HCT116 (cell line): ENCODE measurements around the gene MMP17.

ENCODE experiments used
- CBX3 ChIP-seq: IDR thresholded peaks from 2 replicates; pipeline ENCODE4 v1.6.1; 2012; ENCODE audit warnings: low read depth
- CEBPB ChIP-seq: IDR thresholded peaks from 2 replicates; pipeline ENCODE4 v1.6.1; 2012; ENCODE audit warnings: low read depth
- ELF1 ChIP-seq: IDR thresholded peaks from 2 replicates; pipeline ENCODE4 v1.6.1; 2012; ENCODE audit warnings: low read depth, borderline replicate concordance
- EZH2 ChIP-seq: fragments of 200-600 bp; sonication (generic); IDR thresholded peaks from 2 replicates; pipeline ENCODE4 v1.6.1; 2017; ENCODE audit warnings: antibody characterized with exemption, mixed run types
- EZH2phosphoT487 ChIP-seq: fragments of 200-600 bp; IDR thresholded peaks from 2 replicates; pipeline ENCODE4 v1.6.1; 2018; ENCODE audit warnings: antibody characterized with exemption, borderline replicate concordance
- POLR2A ChIP-seq: IDR thresholded peaks from 2 replicates; pipeline ENCODE4 v1.7.0; 2011; ENCODE audit warnings: borderline replicate concordance; ENCODE audit not compliant: insufficient read depth, insufficient read length; ENCODE audit errors: extremely low read depth
- POLR2AphosphoS5 ChIP-seq: IDR thresholded peaks from 2 replicates; pipeline ENCODE4 v1.6.1; 2011; ENCODE audit warnings: mild to moderate bottlenecking, low read depth, low read length, moderate library complexity
- RAD21 ChIP-seq: IDR thresholded peaks from 2 replicates; pipeline ENCODE4 v1.6.1; 2012; ENCODE audit warnings: low read depth, mild to moderate bottlenecking
- SIN3A ChIP-seq: IDR thresholded peaks from 2 replicates; pipeline ENCODE4 v1.6.1; 2012; ENCODE audit warnings: low read depth
- TCF7L2 ChIP-seq: IDR thresholded peaks from 2 replicates; pipeline ENCODE4 v1.7.0; 2011; ENCODE audit warnings: borderline replicate concordance, inconsistent platforms; ENCODE audit not compliant: insufficient read depth, insufficient read length; ENCODE audit errors: extremely low read depth
- YY1 ChIP-seq: IDR thresholded peaks from 2 replicates; pipeline ENCODE4 v1.6.1; 2011; ENCODE audit warnings: low read length, low read depth, moderate library complexity, mild to moderate bottlenecking; ENCODE audit not compliant: insufficient replicate concordance; ENCODE audit errors: extremely low read depth
- TF ChIP-seq, protein P1 (sequence below), 3 experiments: fragments of 200-600 bp in 1 of 3; sonication (generic) in 1 of 3; IDR thresholded peaks in 2 of 3; conservative IDR thresholded peaks in 1 of 3; 2 replicates each; pipeline ENCODE4 v1.5.1; 2012 to 2017; ENCODE audit warnings: low read depth in 2 of 3, low read length in 2 of 3, antibody characterized with exemption in 1 of 3, borderline replicate concordance in 1 of 3, control low read depth in 1 of 3, mild to moderate bottlenecking in 1 of 3, mixed read lengths in 1 of 3, mixed run types in 1 of 3, moderate library complexity in 1 of 3; ENCODE audit not compliant: insufficient read depth in 1 of 3
- TF ChIP-seq, protein P2 (sequence below): IDR thresholded peaks from 2 replicates; pipeline ENCODE4 v1.6.1; 2012; ENCODE audit warnings: low read depth
- TF ChIP-seq, protein P3 (sequence below): IDR thresholded peaks from 2 replicates; pipeline ENCODE4 v1.6.1; 2012

DNA sequence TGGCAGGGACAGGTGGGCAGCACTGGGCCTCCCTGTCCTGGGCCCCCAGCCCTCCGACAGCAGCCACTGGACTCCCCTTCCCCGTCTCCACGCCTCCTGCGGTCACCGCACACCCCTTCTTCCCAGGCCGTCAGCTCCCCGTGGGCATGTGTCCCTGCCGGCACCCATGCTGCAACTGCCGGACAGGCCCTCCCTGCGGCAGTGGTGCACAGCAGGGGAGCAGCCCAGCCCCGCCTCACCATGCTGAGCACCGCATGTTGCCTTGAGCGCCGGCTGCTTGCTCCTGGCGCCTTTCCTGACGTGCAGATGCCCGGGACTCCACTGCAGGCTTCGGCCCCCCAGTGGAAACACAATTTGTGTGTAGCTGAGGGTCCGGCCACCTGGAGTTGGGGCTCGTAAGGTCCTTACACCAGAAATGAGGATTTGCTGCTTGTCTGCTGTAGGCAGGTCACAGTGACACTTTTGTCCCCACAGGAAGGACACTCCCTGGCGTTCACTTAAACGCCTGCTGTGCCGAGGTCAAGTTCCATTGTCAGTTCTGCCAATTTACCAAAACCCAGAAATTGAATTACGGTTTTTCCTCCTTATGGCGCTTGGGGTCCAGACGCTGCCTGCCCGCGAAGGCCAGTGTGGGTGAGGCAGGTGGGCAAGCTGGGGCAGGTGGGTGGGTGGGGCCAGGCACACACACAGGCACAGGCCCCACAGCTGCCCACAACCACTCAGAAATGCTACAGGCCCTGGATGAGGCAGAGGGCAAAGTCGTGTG is 28.2 kb upstream of the MMP17 start:
- TF ChIP-seq ELF1 = no peak
- no peak for TF ChIP-seq POLR2A
- no peak for TF ChIP-seq CBX3
- TF ChIP-seq, protein P1, sequence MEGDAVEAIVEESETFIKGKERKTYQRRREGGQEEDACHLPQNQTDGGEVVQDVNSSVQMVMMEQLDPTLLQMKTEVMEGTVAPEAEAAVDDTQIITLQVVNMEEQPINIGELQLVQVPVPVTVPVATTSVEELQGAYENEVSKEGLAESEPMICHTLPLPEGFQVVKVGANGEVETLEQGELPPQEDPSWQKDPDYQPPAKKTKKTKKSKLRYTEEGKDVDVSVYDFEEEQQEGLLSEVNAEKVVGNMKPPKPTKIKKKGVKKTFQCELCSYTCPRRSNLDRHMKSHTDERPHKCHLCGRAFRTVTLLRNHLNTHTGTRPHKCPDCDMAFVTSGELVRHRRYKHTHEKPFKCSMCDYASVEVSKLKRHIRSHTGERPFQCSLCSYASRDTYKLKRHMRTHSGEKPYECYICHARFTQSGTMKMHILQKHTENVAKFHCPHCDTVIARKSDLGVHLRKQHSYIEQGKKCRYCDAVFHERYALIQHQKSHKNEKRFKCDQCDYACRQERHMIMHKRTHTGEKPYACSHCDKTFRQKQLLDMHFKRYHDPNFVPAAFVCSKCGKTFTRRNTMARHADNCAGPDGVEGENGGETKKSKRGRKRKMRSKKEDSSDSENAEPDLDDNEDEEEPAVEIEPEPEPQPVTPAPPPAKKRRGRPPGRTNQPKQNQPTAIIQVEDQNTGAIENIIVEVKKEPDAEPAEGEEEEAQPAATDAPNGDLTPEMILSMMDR (IDR thresholded peaks at IDR 0.05 in 2 of 3, conservative IDR thresholded peaks at IDR 0.05 in 1 of 3; ENCODE audit: borderline replicate concordance in 1 of 3, insufficient read depth in 1 of 3, low read depth in 2 of 3, low read length in 2 of 3) = no peak
- TF ChIP-seq POLR2AphosphoS5 = no peak; the same call in 1 of the 2 replicates
- TF ChIP-seq, protein P2, sequence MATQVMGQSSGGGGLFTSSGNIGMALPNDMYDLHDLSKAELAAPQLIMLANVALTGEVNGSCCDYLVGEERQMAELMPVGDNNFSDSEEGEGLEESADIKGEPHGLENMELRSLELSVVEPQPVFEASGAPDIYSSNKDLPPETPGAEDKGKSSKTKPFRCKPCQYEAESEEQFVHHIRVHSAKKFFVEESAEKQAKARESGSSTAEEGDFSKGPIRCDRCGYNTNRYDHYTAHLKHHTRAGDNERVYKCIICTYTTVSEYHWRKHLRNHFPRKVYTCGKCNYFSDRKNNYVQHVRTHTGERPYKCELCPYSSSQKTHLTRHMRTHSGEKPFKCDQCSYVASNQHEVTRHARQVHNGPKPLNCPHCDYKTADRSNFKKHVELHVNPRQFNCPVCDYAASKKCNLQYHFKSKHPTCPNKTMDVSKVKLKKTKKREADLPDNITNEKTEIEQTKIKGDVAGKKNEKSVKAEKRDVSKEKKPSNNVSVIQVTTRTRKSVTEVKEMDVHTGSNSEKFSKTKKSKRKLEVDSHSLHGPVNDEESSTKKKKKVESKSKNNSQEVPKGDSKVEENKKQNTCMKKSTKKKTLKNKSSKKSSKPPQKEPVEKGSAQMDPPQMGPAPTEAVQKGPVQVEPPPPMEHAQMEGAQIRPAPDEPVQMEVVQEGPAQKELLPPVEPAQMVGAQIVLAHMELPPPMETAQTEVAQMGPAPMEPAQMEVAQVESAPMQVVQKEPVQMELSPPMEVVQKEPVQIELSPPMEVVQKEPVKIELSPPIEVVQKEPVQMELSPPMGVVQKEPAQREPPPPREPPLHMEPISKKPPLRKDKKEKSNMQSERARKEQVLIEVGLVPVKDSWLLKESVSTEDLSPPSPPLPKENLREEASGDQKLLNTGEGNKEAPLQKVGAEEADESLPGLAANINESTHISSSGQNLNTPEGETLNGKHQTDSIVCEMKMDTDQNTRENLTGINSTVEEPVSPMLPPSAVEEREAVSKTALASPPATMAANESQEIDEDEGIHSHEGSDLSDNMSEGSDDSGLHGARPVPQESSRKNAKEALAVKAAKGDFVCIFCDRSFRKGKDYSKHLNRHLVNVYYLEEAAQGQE = no peak
- TF ChIP-seq EZH2 = no peak
- TF ChIP-seq TCF7L2 = no peak
- TF ChIP-seq RAD21 = no peak
- TF ChIP-seq EZH2phosphoT487 = no peak
- TF ChIP-seq, protein P3, sequence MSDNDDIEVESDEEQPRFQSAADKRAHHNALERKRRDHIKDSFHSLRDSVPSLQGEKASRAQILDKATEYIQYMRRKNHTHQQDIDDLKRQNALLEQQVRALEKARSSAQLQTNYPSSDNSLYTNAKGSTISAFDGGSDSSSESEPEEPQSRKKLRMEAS = no peak
- TF ChIP-seq YY1 = no peak
- TF ChIP-seq CEBPB = no peak
- TF ChIP-seq SIN3A = no peak
